BJ (cell line): Measurements from ENCODE around the gene SUMF1. TPM values are rescaled to one million over a fixed set of nuclear protein-coding genes. Genes with fewer than 3 reads are reported as not detected.

Source experiments
- CTCF ChIA-PET: fragments of 350-600 bp; formaldehyde crosslinking; extraction: SDS; loops from one replicate; lab custom pipeline; 2021; ENCODE audit warnings: antibody characterized with exemption, inconsistent platforms; lab: Yijun Ruan, JAX
- POLR2A ChIA-PET: fragments of 300-600 bp; sonication (Branson Sonifier 250); formaldehyde crosslinking; extraction: SDS; loops from one replicate; lab custom pipeline; 2021; ENCODE audit warnings: antibody characterized with exemption; lab: Charles Lee
- DNase-seq: peaks from one replicate; pipeline ENCODE4 v3.0.0-alpha.2; 2011; ENCODE audit warnings: low read depth
- H3K27me3 ChIP-seq: 2 replicates; pipeline ENCODE4 v1.6.0; 2011; ENCODE audit warnings: low read length; ENCODE audit not compliant: control insufficient read depth, insufficient read depth
- H3K36me3 ChIP-seq: 2 replicates; pipeline ENCODE4 v1.5.1; 2011; ENCODE audit warnings: low read length; ENCODE audit not compliant: control insufficient read depth, insufficient read depth
- H3K4me3 ChIP-seq: 2 replicates; pipeline ENCODE4 v1.5.1; 2011; ENCODE audit warnings: low read depth, mild to moderate bottlenecking, control low read depth, low read length
- polyA plus RNA-seq: library from polyadenylated mRNA; depleted of rRNA; stranded (reverse); fragments of >200 nt; gene quantifications from 2 replicates; pipeline ENCODE4 v1.2.3, GENCODE V29; 2011
- TF ChIP-seq, protein P1 (sequence below): IDR thresholded peaks from 2 replicates; pipeline ENCODE4 v1.5.1; 2011; ENCODE audit warnings: low read depth, mild to moderate bottlenecking, control low read depth, inconsistent platforms, low read length, moderate library complexity; ENCODE audit not compliant: insufficient read depth

SUMF1 gene
- polyA plus RNA-seq, 1 experiment = 57.6 TPM

- TF ChIP-seq, protein P1, sequence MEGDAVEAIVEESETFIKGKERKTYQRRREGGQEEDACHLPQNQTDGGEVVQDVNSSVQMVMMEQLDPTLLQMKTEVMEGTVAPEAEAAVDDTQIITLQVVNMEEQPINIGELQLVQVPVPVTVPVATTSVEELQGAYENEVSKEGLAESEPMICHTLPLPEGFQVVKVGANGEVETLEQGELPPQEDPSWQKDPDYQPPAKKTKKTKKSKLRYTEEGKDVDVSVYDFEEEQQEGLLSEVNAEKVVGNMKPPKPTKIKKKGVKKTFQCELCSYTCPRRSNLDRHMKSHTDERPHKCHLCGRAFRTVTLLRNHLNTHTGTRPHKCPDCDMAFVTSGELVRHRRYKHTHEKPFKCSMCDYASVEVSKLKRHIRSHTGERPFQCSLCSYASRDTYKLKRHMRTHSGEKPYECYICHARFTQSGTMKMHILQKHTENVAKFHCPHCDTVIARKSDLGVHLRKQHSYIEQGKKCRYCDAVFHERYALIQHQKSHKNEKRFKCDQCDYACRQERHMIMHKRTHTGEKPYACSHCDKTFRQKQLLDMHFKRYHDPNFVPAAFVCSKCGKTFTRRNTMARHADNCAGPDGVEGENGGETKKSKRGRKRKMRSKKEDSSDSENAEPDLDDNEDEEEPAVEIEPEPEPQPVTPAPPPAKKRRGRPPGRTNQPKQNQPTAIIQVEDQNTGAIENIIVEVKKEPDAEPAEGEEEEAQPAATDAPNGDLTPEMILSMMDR = no peak
- ChIA-PET POLR2A (no interaction called here), CTCF (no interaction called here)
Observed at GRCh38 chr3:4385201-4385600, 81.9 kb downstream of the SUMF1 start.

DNA sequence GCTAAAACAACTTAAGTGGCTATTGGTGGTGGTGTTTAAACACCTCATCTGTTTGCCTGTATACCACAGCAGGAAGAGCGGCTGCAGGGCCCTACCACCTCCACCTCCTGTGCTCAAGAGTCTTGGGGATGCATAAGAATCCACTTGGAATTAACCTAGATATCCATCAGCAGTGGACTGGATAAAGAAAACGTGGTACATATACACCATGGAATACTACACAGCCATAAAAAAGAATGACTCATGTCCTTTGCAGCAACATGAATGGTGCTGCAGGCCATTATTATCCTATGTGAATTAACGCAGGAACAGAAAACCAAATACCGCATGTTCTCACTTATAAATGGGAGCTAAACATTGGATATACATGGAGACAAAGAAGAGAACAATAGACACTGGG lies 87.1 kb downstream of the SUMF1 start:
- no peaks in the 10 kb centered on the region for H3K36me3 ChIP-seq
- ChIA-PET CTCF (no interaction called here), POLR2A (no interaction called here)
- H3K27me3 ChIP-seq = no peaks in the 10 kb centered on the region
- no peak for DNase-seq
- no peak overlapping the region for H3K4me3 ChIP-seq
- TF ChIP-seq, protein P1 = no peak

More at GRCh38 chr3:4385201-4385600, 81.9 kb downstream of the SUMF1 start:
- DNase-seq = no peak
- H3K36me3 ChIP-seq = no peaks in the 10 kb centered on the region
- no peaks in the 10 kb centered on the region for H3K27me3 ChIP-seq
- H3K4me3 ChIP-seq = no peak overlapping the region

- ChIA-PET CTCF (interaction anchor here (1.1 kb wide), 1 partner anchor 26 kb away, joined by 4 read pairs; no protein-coding TSS in a partner anchor), POLR2A (no interaction called here)
- no peak overlapping the region for H3K4me3 ChIP-seq
- H3K27me3 ChIP-seq = no peaks in the 10 kb centered on the region
- TF ChIP-seq, protein P1 = no peak
- no peaks in the 10 kb centered on the region for H3K36me3 ChIP-seq
- DNase-seq = no peak
Observed at GRCh38 chr3:4376499-4376898, 90.6 kb downstream of the SUMF1 start.

GRCh38 chr3:4375911-4376310 lies 91.2 kb downstream of the SUMF1 start:
- no peaks in the 10 kb centered on the region for H3K36me3 ChIP-seq
- no peak for DNase-seq
- TF ChIP-seq, protein P1 = no peak
- no peak overlapping the region for H3K4me3 ChIP-seq
- ChIA-PET POLR2A (no interaction called here), CTCF (no interaction called here)
- H3K27me3 ChIP-seq = no peaks in the 10 kb centered on the region

DNA sequence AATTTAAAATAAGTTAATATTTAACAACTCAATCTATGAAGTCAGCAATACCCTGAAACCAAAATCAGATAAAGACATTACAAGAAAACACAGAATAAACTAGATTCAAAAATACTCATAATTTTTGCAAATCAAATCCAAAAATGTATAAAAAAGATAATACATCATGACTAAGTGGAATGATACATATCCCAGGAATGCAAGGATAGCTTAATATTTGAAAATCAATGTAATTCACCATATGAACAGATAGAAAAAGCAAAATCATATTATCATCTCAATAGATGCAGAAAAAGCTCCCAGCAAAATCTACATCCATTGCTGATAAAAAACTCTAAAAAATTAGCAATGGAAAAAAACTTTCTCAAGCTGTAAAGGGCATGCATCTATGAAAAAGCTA lies 93.4 kb downstream of the SUMF1 start:
- TF ChIP-seq, protein P1 = no peak
- POLR2A ChIA-PET = no interaction called here
- CTCF ChIA-PET = no interaction called here
- H3K27me3 ChIP-seq = no peaks in the 10 kb centered on the region
- no peak for DNase-seq
- H3K4me3 ChIP-seq = no peak overlapping the region
- no peaks in the 10 kb centered on the region for H3K36me3 ChIP-seq
